SK-N-SH treated with all-trans-retinoic acid at 6 μM for 48 hours (cell line): ENCODE data around the gene PDGFA.

Experiments
- ARNTL ChIP-seq: fragments of 450-650 bp; formaldehyde crosslinking; IDR thresholded peaks from 2 replicates; pipeline ENCODE4 v1.5.0; 2020; ENCODE audit warnings: low read depth, mild to moderate bottlenecking, moderate library complexity, borderline replicate concordance
- BACH2 ChIP-seq: fragments of 250-450 bp; sonication (Bioruptor Pico); IDR thresholded peaks from 2 replicates; pipeline ENCODE4 v1.9.0; 2021; ENCODE audit warnings: mild to moderate bottlenecking, borderline replicate concordance
- PATZ1 ChIP-seq: fragments of 250-450 bp; sonication (Bioruptor Pico); IDR thresholded peaks from 2 replicates; pipeline ENCODE4 v1.8.0; 2020; ENCODE audit warnings: mild to moderate bottlenecking, moderate library complexity, borderline replicate concordance
- PPARA ChIP-seq: fragments of 250-450 bp; sonication (Bioruptor Pico); IDR thresholded peaks from 2 replicates; pipeline ENCODE4 v1.5.0; 2020; ENCODE audit warnings: mild to moderate bottlenecking, borderline replicate concordance
- RARB ChIP-seq: fragments of 250-450 bp; sonication (Bioruptor Pico); IDR thresholded peaks from 2 replicates; pipeline ENCODE4 v1.8.0; 2021; ENCODE audit warnings: mild to moderate bottlenecking, moderate library complexity
- TCF4 ChIP-seq: fragments of 250-450 bp; sonication (Bioruptor Pico); IDR thresholded peaks from 2 replicates; pipeline ENCODE4 v1.8.0; 2021; ENCODE audit warnings: mild to moderate bottlenecking, moderate library complexity, borderline replicate concordance
- TOX ChIP-seq: fragments of 250-450 bp; sonication (Bioruptor Pico); IDR thresholded peaks from 2 replicates; pipeline ENCODE4 v1.8.0; 2021; ENCODE audit warnings: mild to moderate bottlenecking, moderate library complexity, borderline replicate concordance
- ZC3H10 ChIP-seq: fragments of 250-450 bp; sonication (Bioruptor Pico); IDR thresholded peaks from 2 replicates; pipeline ENCODE4 v1.5.1; 2021; ENCODE audit warnings: mild to moderate bottlenecking, moderate library complexity
- ZNF565 ChIP-seq: fragments of 450-650 bp; formaldehyde crosslinking; conservative IDR thresholded peaks from 2 replicates; pipeline ENCODE4 v1.5.0; 2020; ENCODE audit warnings: low read depth, mild to moderate bottlenecking, moderate library complexity
- ZNF8 ChIP-seq: fragments of 450-650 bp; formaldehyde crosslinking; IDR thresholded peaks from 2 replicates; pipeline ENCODE4 v1.5.0; 2020; ENCODE audit warnings: mild to moderate bottlenecking, moderate library complexity

- TF ChIP-seq ZC3H10 (CRISPR knock-in tag) (no peak), PATZ1 (CRISPR knock-in tag) (no peak), ARNTL (CRISPR knock-in tag) (no peak), TCF4 (no peak), TOX (CRISPR knock-in tag) (no peak), ZNF8 (no peak), PPARA (CRISPR knock-in tag) (no peak), RARB (CRISPR knock-in tag) (no peak), ZNF565 (CRISPR knock-in tag) (no peak), BACH2 (CRISPR knock-in tag) (no peak)
These were observed 29.8 kb downstream of the PDGFA start for GRCh38 chr7:489876-490275.
